ENCODE data around the gene PLEKHO2. TPM values are rescaled to one million over a fixed set of nuclear protein-coding genes. Genes with fewer than 3 reads are reported as not detected.
A peak's percentile ranks its signal among the peaks of the same experiment; 100 is the strongest.

The PLEKHO2 gene
- total and polyA plus RNA-seq, 2 of the 13 experiments (the other 11 are each of a cell fraction or from before 2014, with no cell fraction given), result 3.8 to 4.8 TPM

- TF ChIP-seq MIER3 (CRISPR knock-in tag; IDR thresholded peaks at IDR 0.05; ENCODE audit: borderline replicate concordance), result no peak
- TF ChIP-seq FOXP4 (CRISPR knock-in tag; IDR thresholded peaks at IDR 0.05), result no peak
- no peak for TF ChIP-seq JUN (CRISPR knock-in tag; IDR thresholded peaks at IDR 0.05)
- no peak for TF ChIP-seq ZFP37 (CRISPR knock-in tag; IDR thresholded peaks at IDR 0.05; ENCODE audit: borderline replicate concordance)
- no peak for TF ChIP-seq ZNF773 (CRISPR knock-in tag; IDR thresholded peaks at IDR 0.05; ENCODE audit: borderline replicate concordance)
- no peak for TF ChIP-seq SIX1 (CRISPR knock-in tag; IDR thresholded peaks at IDR 0.05; ENCODE audit: borderline replicate concordance)
- TF ChIP-seq EEA1 (CRISPR knock-in tag; IDR thresholded peaks at IDR 0.05; ENCODE audit: borderline replicate concordance), result no peak
- TF ChIP-seq PITX1 (CRISPR knock-in tag; IDR thresholded peaks at IDR 0.05), result 0 out of 2 replicates have a peak, but pooled peaks have one; percentile 32
- TF ChIP-seq EZH2 (conservative IDR thresholded peaks at IDR 0.05; ENCODE audit: low read depth, low read length), result no peak
- no peak for TF ChIP-seq NFIC (IDR thresholded peaks at IDR 0.05; ENCODE audit: low read length)
- TF ChIP-seq HNRNPUL1 (IDR thresholded peaks at IDR 0.05; ENCODE audit: low read depth, low read length), result no peak
- TF ChIP-seq CSRNP2 (CRISPR knock-in tag; conservative IDR thresholded peaks at IDR 0.05; ENCODE audit: low read depth), result no peak
- no peak for TF ChIP-seq DNMT3B (CRISPR knock-in tag; conservative IDR thresholded peaks at IDR 0.05)
- no peak for TF ChIP-seq HOXD1 (CRISPR knock-in tag; IDR thresholded peaks at IDR 0.05)
- no peak for TF ChIP-seq TIGD3 (CRISPR knock-in tag; IDR thresholded peaks at IDR 0.05; ENCODE audit: borderline replicate concordance)
- no peak for TF ChIP-seq BRF2 (CRISPR knock-in tag; IDR thresholded peaks at IDR 0.05)
- TF ChIP-seq ZBTB21 (CRISPR knock-in tag; IDR thresholded peaks at IDR 0.05), result no peak
- TF ChIP-seq AFF4 (CRISPR knock-in tag; IDR thresholded peaks at IDR 0.05), result no peak
- no peak for TF ChIP-seq AHR (CRISPR knock-in tag; IDR thresholded peaks at IDR 0.05)
- TF ChIP-seq GATAD2A (CRISPR knock-in tag; IDR thresholded peaks at IDR 0.05), result no peak
- no peak for TF ChIP-seq TARDBP (CRISPR knock-in tag; IDR thresholded peaks at IDR 0.05)
Measured at GRCh38 chr15:64905119-64905831, 63.6 kb downstream of the PLEKHO2 start (continued).
